ENCODE data around the gene POLE. TPM values are rescaled to one million over a fixed set of nuclear protein-coding genes. Genes with fewer than 3 reads are reported as not detected.

POLE gene
- total RNA-seq, 2 donors from 2014 or later, result 34.5 to 96.1 TPM

DNA sequence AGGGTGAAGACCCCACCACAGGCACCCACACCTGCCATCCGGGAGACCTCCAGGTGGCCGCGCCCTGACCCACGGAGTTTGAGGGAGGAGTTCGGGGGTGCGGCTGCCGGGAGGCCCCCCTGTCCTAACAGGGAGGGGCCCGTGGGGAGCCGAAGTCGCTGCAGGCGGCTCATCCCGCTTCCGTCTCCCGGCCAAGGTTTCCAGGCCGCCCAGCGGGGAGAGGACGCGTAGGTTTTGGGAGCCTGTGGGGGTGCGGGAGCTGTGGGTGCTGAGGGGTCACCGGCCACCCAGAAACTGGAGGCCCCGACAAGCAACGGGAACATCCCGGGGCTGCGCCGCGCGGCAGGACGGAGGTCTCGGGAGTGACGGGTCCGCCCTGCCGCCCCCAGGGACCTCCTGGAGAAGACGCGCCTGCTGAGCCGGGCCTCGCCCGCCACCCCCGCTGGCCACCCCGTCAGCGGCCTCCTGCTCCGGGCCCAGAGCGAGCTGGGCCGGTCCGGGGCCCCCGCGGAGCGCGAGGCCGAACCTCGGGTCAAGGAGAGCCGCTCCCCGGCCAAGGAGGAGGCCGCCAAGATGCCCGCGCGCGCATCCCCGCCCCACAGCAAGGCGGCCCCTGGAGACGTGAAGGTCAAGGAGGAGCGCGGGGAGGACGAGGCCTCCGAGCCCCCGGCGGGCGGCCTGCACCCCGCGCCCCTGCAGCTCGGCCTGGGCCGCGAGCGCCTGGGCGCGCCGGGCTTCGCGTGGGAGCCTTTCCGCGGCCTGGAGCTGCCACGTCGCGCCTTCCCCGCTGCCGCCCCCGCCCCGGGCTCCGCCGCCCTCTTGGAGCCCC is 104.3 kb downstream of the POLE start:
- no peak for DNase-seq
- intact Hi-C loops (cut with DNase I), result no loop called here
- no peak overlapping the region for H3K27ac ChIP-seq
- H3K4me3 ChIP-seq, result no peak overlapping the region
- TF ChIP-seq, protein P1, sequence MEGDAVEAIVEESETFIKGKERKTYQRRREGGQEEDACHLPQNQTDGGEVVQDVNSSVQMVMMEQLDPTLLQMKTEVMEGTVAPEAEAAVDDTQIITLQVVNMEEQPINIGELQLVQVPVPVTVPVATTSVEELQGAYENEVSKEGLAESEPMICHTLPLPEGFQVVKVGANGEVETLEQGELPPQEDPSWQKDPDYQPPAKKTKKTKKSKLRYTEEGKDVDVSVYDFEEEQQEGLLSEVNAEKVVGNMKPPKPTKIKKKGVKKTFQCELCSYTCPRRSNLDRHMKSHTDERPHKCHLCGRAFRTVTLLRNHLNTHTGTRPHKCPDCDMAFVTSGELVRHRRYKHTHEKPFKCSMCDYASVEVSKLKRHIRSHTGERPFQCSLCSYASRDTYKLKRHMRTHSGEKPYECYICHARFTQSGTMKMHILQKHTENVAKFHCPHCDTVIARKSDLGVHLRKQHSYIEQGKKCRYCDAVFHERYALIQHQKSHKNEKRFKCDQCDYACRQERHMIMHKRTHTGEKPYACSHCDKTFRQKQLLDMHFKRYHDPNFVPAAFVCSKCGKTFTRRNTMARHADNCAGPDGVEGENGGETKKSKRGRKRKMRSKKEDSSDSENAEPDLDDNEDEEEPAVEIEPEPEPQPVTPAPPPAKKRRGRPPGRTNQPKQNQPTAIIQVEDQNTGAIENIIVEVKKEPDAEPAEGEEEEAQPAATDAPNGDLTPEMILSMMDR (IDR thresholded peaks at IDR 0.05), result no peak
- no peaks in the 10 kb centered on the region for H3K9me3 ChIP-seq
- no peaks in the 10 kb centered on the region for H3K4me1 ChIP-seq
- H3K36me3 ChIP-seq, result no peaks in the 10 kb centered on the region
- no peaks in the 10 kb centered on the region for H3K27me3 ChIP-seq
- H3K9ac ChIP-seq (ENCODE audit: low read depth in 2 of 2, low read length in 2 of 2), result peak overlapping the region in 1 of 2 donors; percentile 24

DNA sequence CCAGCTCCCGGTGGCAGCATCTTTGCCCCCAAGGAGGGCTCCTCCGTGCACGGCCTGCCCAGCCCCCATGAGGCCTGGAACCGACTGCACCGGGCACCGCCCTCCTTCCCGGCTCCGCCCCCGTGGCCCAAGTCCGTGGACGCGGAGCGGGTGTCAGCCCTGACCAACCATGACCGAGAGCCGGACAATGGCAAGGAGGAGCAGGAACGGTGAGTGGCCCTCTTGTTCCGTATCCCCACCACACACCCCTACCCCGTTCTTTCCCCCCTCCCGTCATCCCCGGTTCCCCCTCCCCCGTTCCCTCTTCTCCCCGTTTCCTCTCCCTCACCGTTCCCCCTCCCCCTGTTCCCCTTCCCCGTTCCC is 105.1 kb downstream of the POLE start:
- no peaks in the 10 kb centered on the region for H3K4me1 ChIP-seq
- H3K4me3 ChIP-seq, result no peak overlapping the region
- no peak overlapping the region for H3K27ac ChIP-seq
- no peaks in the 10 kb centered on the region for H3K27me3 ChIP-seq
- no peaks in the 10 kb centered on the region for H3K9me3 ChIP-seq
- intact Hi-C loops (cut with DNase I), result no loop called here
- H3K9ac ChIP-seq (ENCODE audit: low read depth in 2 of 2, low read length in 2 of 2), result no peak overlapping the region
- no peak for DNase-seq
- H3K36me3 ChIP-seq, result no peaks in the 10 kb centered on the region
- TF ChIP-seq, protein P1 (IDR thresholded peaks at IDR 0.05), result no peak

DNA sequence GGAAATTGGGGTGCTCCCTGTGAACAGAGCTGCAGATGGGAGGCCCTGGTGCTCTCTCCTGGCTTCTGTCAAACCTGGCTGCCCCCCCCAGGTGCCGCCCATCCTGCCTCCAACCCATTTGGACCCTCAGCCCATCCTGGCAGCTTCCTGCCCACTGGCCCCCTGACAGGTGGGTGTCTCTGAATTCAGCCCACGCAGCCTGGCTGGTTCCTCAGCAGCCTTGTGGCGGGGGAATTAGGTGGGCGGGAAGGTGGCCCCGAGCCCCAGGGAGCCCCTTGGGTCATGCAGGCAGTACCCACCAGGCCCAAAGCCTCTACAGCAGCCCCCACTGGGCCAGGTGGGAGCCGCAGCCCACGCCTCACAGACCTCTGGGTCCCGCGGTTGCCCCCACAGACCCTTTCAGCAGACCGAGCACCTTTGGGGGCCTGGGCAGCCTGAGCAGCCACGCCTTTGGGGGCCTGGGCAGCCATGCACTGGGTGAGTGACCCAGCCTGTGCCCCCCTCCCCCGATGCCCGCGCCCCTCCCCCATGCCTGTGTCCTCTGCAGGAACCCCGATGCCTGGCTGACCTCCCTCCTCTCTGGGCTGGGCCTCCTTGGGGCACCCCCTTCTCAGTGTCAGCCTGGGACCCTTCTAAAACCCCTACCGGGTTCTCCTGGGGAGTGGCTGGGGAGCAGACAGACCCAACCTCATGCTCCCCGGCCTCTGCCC is 105.6 kb downstream of the POLE start:
- H3K4me1 ChIP-seq, result no peaks in the 10 kb centered on the region
- H3K27me3 ChIP-seq, result no peaks in the 10 kb centered on the region
- H3K4me3 ChIP-seq, result no peak overlapping the region
- no peak overlapping the region for H3K9ac ChIP-seq (ENCODE audit: low read depth in 2 of 2, low read length in 2 of 2)
- TF ChIP-seq, protein P1 (IDR thresholded peaks at IDR 0.05), result no peak
- H3K27ac ChIP-seq, result no peak overlapping the region
- H3K9me3 ChIP-seq, result no peaks in the 10 kb centered on the region
- DNase-seq, result no peak
- intact Hi-C loops (cut with DNase I), result no loop called here
- no peaks in the 10 kb centered on the region for H3K36me3 ChIP-seq

DNA sequence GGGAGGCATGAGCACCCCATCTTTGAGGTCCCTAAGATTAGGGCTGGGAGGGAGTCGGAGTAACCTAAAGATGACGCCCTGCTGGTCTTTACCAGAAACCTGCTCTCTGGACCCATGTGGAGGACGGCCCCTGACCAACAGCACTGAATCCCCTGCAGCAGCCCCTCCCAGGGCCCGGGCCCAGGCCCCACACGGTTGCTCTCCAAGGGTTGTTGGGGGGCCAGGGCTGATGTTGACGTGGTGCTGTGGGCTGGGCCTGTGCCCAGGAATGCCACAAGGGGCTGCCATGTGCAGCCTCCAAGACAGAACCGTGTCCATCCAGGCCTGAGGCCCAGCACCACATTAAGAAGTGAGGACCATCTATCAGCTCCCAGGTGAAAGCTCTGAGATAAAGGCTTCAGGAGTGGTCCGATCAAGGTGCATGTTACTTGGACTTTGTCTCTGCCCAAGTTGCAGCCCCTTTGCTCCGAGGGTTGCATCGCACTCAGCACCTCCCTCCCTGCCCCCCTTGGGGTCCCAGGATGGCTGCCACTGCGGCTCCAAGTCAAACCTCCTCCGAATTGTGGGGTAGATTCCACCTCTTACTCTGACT is 106.3 kb downstream of the POLE start:
- DNase-seq, result no peak
- Histone ChIP-seq H3K27ac (no peak overlapping the region), H3K4me3 (no peak overlapping the region), H3K9me3 (no peaks in the 10 kb centered on the region), H3K4me1 (no peaks in the 10 kb centered on the region), H3K36me3 (no peaks in the 10 kb centered on the region), H3K9ac (ENCODE audit: low read depth in 2 of 2, low read length in 2 of 2) (no peak overlapping the region), H3K27me3 (no peaks in the 10 kb centered on the region)
- intact Hi-C loops (cut with DNase I), result no loop called here
- TF ChIP-seq, protein P1 (IDR thresholded peaks at IDR 0.05), result no peak

DNA sequence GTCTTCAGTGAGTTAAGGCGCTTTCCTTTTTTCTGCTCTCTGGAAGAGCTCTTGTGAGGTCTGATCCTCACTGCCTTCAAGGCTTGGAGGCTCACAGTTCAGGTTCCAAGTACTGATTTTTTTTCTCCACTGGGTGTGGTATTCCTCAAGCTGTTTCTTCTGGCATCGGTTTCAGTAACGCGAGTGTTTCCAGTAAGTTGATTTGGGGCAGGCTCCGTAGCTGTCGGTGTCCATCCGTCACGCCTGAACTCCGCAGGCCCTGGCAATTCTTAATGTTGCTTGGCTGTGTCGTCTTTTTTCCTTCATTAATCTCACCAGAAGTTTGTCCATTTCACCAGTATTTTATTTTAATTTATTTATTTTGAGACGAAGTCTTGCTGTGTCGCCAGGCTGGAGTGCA is 107.4 kb downstream of the POLE start:
- Histone ChIP-seq H3K4me1 (no peaks in the 10 kb centered on the region), H3K36me3 (no peaks in the 10 kb centered on the region), H3K27me3 (no peaks in the 10 kb centered on the region), H3K9me3 (no peaks in the 10 kb centered on the region), H3K4me3 (no peak overlapping the region), H3K9ac (ENCODE audit: low read depth in 2 of 2, low read length in 2 of 2) (no peak overlapping the region), H3K27ac (no peak overlapping the region)
- DNase-seq, result no peak
- intact Hi-C loops (cut with DNase I), result no loop called here
- TF ChIP-seq, protein P1 (IDR thresholded peaks at IDR 0.05), result no peak

Measured in colonic mucosa (tissue), 4 donors.